Progenitor cell of endocrine pancreas (in vitro differentiated cells): Measurements from ENCODE around the gene C10orf105. TPM values are rescaled to one million over a fixed set of nuclear protein-coding genes. Genes with fewer than 3 reads are reported as not detected.

Experiments used
- DNase-seq: peaks from one replicate; pipeline ENCODE4 v3.0.0; 2021; ENCODE audit warnings: low spot score; ENCODE audit not compliant: unreplicated experiment
- H3K27ac Mint-ChIP-seq: 2 replicates; pipeline ENCODE4 v1.8.0; 2021; ENCODE audit warnings: mild to moderate bottlenecking, moderate library complexity, mixed read lengths
- H3K27me3 Mint-ChIP-seq: 2 replicates; pipeline ENCODE4 v1.8.0; 2021; ENCODE audit warnings: mixed read lengths
- H3K36me3 Mint-ChIP-seq: 2 replicates; pipeline ENCODE4 v1.8.0; 2022; ENCODE audit warnings: mixed read lengths; ENCODE audit not compliant: insufficient read depth
- H3K4me1 Mint-ChIP-seq: 2 replicates; pipeline ENCODE4 v1.8.0; 2021; ENCODE audit warnings: low read depth, mixed read lengths
- H3K4me3 Mint-ChIP-seq: 2 replicates; pipeline ENCODE4 v1.8.0; 2021; ENCODE audit warnings: low read depth, mild to moderate bottlenecking, moderate library complexity, mixed read lengths
- H3K9me3 Mint-ChIP-seq: 2 replicates; pipeline ENCODE4 v1.8.0; 2021; ENCODE audit warnings: low read depth, mixed read lengths
- total RNA-seq: library from RNA; stranded (reverse); gene quantifications from 2 replicates; pipeline ENCODE4 v1.2.1, GENCODE V29; 2021
- TF ChIP-seq, protein P1 (sequence below): fragments of 200-600 bp; sonication (generic); IDR thresholded peaks from one replicate; pipeline ENCODE4 v1.5.0; 2021; ENCODE audit warnings: antibody characterized with exemption, mild to moderate bottlenecking; ENCODE audit not compliant: unreplicated experiment

The C10orf105 gene
- total RNA-seq, 1 donor from 2014 or later: not detected

DNA sequence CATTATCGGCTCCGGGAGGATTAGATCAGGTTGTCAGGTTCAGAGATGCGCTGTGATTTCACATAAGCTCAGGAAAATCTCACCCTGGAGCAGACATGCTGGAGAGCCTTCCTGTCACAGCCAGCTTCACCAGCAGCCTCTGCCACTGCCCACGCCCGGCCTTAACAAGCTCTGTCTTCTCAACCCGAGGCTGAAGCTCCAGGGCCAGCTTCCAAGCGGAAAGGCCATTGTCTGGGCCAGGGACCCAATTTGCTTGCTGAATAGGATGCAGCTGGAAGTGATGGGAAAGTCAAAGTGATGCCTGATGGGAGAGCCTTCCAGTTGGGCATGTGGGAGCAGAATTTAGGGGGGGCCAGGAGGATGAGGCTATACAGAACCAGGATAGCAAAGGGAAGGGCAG is 36.3 kb downstream of the C10orf105 start:
- no peak overlapping the region for H3K27ac Mint-ChIP-seq

DNA sequence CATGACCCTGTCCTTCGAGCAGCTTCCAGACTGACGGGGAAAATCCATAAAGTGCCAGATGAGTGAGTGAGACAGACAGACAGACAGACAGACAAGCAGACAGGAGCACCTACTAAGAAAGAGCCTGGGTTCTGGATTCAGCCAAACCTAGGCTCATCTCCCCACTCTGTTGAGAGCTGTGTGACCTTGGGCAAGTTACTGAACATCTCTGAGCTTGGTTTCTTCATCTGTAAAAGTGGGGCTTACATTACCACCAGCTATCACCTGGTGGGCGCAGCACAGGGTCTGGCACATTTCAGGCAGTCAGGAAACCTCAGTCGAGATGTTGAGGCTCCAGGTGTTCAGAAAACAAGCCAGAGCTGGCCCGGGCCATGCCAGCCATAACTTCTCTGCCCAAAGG is 37.6 kb downstream of the C10orf105 start:
- no peak overlapping the region for H3K27ac Mint-ChIP-seq
- DNase-seq: no peak
- H3K36me3 Mint-ChIP-seq: no peaks in the 10 kb centered on the region
- H3K9me3 Mint-ChIP-seq: no peaks in the 10 kb centered on the region
- no peak overlapping the region for H3K4me3 Mint-ChIP-seq
- TF ChIP-seq, protein P1, sequence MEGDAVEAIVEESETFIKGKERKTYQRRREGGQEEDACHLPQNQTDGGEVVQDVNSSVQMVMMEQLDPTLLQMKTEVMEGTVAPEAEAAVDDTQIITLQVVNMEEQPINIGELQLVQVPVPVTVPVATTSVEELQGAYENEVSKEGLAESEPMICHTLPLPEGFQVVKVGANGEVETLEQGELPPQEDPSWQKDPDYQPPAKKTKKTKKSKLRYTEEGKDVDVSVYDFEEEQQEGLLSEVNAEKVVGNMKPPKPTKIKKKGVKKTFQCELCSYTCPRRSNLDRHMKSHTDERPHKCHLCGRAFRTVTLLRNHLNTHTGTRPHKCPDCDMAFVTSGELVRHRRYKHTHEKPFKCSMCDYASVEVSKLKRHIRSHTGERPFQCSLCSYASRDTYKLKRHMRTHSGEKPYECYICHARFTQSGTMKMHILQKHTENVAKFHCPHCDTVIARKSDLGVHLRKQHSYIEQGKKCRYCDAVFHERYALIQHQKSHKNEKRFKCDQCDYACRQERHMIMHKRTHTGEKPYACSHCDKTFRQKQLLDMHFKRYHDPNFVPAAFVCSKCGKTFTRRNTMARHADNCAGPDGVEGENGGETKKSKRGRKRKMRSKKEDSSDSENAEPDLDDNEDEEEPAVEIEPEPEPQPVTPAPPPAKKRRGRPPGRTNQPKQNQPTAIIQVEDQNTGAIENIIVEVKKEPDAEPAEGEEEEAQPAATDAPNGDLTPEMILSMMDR: no peak
- H3K27me3 Mint-ChIP-seq: peaks cover 62% of the 10 kb centered on the region
- no peaks in the 10 kb centered on the region for H3K4me1 Mint-ChIP-seq

More for the DNA sequence above, 36.3 kb downstream of the C10orf105 start:
- Mint-ChIP-seq H3K4me3 (no peak overlapping the region), H3K27me3 (peaks cover 53% of the 10 kb centered on the region), H3K36me3 (peaks cover 3% of the 10 kb centered on the region), H3K4me1 (no peaks in the 10 kb centered on the region), H3K9me3 (peaks cover 4% of the 10 kb centered on the region)
- no peak for DNase-seq
- TF ChIP-seq, protein P1: no peak

DNA sequence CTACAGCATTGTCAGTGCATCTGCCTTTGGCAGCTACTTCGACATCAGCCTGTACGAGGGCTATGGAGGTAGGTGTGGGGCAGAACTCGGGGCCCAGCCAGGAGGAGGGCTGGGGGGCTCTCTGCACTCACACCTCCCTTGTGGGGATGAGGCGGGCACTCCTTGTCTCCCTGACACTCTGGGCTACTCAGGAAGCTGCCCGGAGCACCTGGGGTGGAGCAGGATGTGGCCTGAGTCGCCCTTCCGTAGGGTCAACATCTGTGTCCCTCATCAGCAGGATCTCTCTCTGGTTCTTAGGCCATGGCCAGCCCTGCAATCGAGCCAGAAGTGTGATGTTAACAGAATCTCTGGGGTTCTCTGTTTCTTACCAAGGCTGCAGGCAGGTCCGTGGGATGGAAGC is 40.2 kb downstream of the C10orf105 start:
- Mint-ChIP-seq H3K27ac (no peak overlapping the region), H3K36me3 (no peaks in the 10 kb centered on the region), H3K9me3 (no peaks in the 10 kb centered on the region), H3K4me1 (no peaks in the 10 kb centered on the region), H3K4me3 (no peak overlapping the region), H3K27me3 (peaks cover 54% of the 10 kb centered on the region)
- TF ChIP-seq, protein P1: no peak
- DNase-seq: no peak

DNA sequence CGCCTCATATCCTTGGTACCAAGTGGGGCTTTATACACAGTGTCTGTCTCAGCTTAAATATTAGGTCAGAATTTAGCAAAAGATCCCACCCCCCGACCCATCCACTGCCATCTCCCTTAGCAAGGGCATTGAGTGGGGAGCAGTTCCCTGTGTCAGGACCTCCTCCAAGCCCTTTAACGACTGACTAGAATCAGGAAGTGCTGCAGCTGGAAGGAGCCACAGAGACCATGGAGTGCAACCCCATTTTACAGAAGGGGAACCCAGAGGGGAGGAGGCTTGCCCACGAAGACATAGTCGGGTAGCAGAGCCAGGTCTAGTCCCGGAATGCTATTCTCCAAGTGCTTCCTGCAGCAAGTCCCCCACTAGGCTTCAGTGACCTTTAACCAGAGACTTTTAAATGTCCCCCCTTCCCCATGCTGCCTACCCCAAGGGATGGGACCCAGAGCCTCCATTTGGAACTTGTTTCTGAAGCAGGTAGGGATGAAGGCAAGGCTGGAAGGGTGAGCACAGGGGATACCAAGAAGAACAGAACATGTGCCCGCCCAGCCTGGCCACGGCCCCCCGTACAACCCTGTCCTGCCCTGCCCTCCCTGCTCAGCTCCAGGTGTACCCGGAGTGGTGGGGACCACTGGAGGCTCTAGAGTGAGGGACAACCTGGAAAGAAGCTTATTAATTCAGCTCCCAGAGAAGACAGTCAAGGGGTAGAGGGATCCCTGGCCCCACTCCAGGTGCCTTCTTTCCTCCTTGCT is 41.3 kb downstream of the C10orf105 start:
- no peaks in the 10 kb centered on the region for H3K4me1 Mint-ChIP-seq
- H3K4me3 Mint-ChIP-seq: no peak overlapping the region
- DNase-seq: no peak
- no peaks in the 10 kb centered on the region for H3K9me3 Mint-ChIP-seq
- no peak overlapping the region for H3K27ac Mint-ChIP-seq
- TF ChIP-seq, protein P1: no peak
- H3K36me3 Mint-ChIP-seq: no peaks in the 10 kb centered on the region
- peaks cover 61% of the 10 kb centered on the region for H3K27me3 Mint-ChIP-seq

DNA sequence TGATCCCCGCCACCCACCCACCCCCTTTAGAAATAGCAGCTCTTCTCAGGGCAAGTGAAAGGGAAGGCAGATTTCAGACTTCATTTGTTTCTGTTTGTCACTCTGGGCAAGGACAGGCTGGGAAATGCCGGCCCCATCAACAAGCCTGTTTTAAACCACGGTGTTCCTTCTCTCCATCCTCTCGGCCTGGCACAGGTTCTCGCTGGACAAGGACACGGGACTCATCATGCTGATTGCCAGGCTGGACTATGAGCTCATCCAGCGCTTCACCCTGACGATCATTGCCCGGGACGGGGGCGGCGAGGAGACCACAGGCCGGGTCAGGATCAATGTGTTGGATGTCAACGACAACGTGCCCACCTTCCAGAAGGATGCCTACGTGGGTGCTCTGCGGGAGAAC is 42.3 kb downstream of the C10orf105 start:
- H3K9me3 Mint-ChIP-seq: no peaks in the 10 kb centered on the region

More for the DNA sequence above, 42.3 kb downstream of the C10orf105 start:
- no peaks in the 10 kb centered on the region for H3K36me3 Mint-ChIP-seq
- no peak for DNase-seq
- H3K4me1 Mint-ChIP-seq: no peaks in the 10 kb centered on the region
- TF ChIP-seq, protein P1: no peak
- H3K4me3 Mint-ChIP-seq: no peak overlapping the region
- peaks cover 64% of the 10 kb centered on the region for H3K27me3 Mint-ChIP-seq
- no peak overlapping the region for H3K27ac Mint-ChIP-seq
